Osteoblast (primary cell): Measurements from ENCODE around the gene SON. TPM values are rescaled to one million over a fixed set of nuclear protein-coding genes. Genes with fewer than 3 reads are reported as not detected.
"Not testable (repeated sequence)": the region's sequence is repeated elsewhere in the genome, so short reads cannot be mapped to it uniquely, and the experiment has no call there.

Source experiments
- DNase-seq: peaks from one replicate; pipeline ENCODE4 v3.0.0; 2011; ENCODE audit warnings: low spot score, mixed read lengths; ENCODE audit not compliant: insufficient read length; ENCODE audit errors: missing footprints
- H2AFZ ChIP-seq: 2 replicates; pipeline ENCODE4 v1.6.0; 2011; ENCODE audit warnings: mild to moderate bottlenecking, low read length
- H3K27ac ChIP-seq: 2 replicates; pipeline ENCODE4 v1.5.1; 2011; ENCODE audit warnings: mild to moderate bottlenecking, low read depth, low read length, moderate library complexity
- H3K27me3 ChIP-seq: 2 replicates; pipeline ENCODE4 v1.6.0; 2012; ENCODE audit warnings: mild to moderate bottlenecking, control low read depth, inconsistent platforms, low read length, moderate library complexity; ENCODE audit not compliant: insufficient read depth
- H3K36me3 ChIP-seq: 2 replicates; pipeline ENCODE4 v1.5.1; 2011; ENCODE audit warnings: mild to moderate bottlenecking, low read length, control low read depth, moderate library complexity; ENCODE audit not compliant: insufficient read depth
- H3K4me1 ChIP-seq: 2 replicates; pipeline ENCODE4 v1.5.1; 2011; ENCODE audit warnings: mild to moderate bottlenecking, low read length, control low read depth, moderate library complexity; ENCODE audit not compliant: insufficient read depth
- H3K4me2 ChIP-seq: 2 replicates; pipeline ENCODE4 v1.6.0; 2011; ENCODE audit warnings: mild to moderate bottlenecking, low read length; ENCODE audit not compliant: insufficient read depth
- H3K4me3 ChIP-seq: fragments of 200-600 bp; sonication (generic); 3 replicates; pipeline ENCODE4 v1.5.1; 2012; ENCODE audit warnings: mild to moderate bottlenecking, low read length, inconsistent platforms; ENCODE audit not compliant: insufficient read depth
- H3K79me2 ChIP-seq: 2 replicates; pipeline ENCODE4 v1.6.0; 2012; ENCODE audit warnings: mild to moderate bottlenecking, low read length, control low read depth, inconsistent platforms; ENCODE audit not compliant: insufficient read depth
- H3K9me3 ChIP-seq: 2 replicates; pipeline ENCODE4 v1.5.1; 2011; ENCODE audit warnings: low read depth, low read length, control low read depth
- H4K20me1 ChIP-seq: 2 replicates; pipeline ENCODE4 v1.6.0; 2012; ENCODE audit warnings: mild to moderate bottlenecking, low read length, control low read depth; ENCODE audit not compliant: insufficient read depth
- CTCF ChIP-seq: IDR thresholded peaks from 2 replicates; pipeline ENCODE4 v1.5.1; 2011; ENCODE audit warnings: mild to moderate bottlenecking, low read depth, low read length, moderate library complexity; ENCODE audit errors: extremely low read depth
- total RNA-seq: library from RNA; depleted of rRNA; stranded (reverse); fragments of >200 nt; gene quantifications from 2 replicates; pipeline ENCODE4 v1.2.3, GENCODE V29; 2012

Gene SON
- total RNA-seq, 1 donor = 137 TPM

GRCh38 chr21:33611006-33611744 lies 68.3 kb downstream of the SON start:
- TF ChIP-seq CTCF = no peak
- Histone ChIP-seq H3K4me2 (no peak overlapping the region), H3K79me2 (no peaks in the 10 kb centered on the region), H4K20me1 (no peaks in the 10 kb centered on the region), H3K9me3 (no peaks in the 10 kb centered on the region), H2AFZ (no peak overlapping the region), H3K4me3 (no peak overlapping the region), H3K27ac (no peak overlapping the region), H3K4me1 (no peaks in the 10 kb centered on the region), H3K36me3 (peaks cover 31% of the 10 kb centered on the region), H3K27me3 (no peaks in the 10 kb centered on the region)
- no peak for DNase-seq

- H3K36me3 ChIP-seq = peaks cover 45% of the 10 kb centered on the region
These were observed 74.7 kb downstream of the SON start for GRCh38 chr21:33617565-33617964.

GRCh38 chr21:33618407-33618806 lies 75.6 kb downstream of the SON start:
- Histone ChIP-seq H3K4me3 (no peak overlapping the region), H3K27ac (no peak overlapping the region), H3K36me3 (peaks cover 40% of the 10 kb centered on the region), H3K4me1 (no peaks in the 10 kb centered on the region), H3K79me2 (no peaks in the 10 kb centered on the region), H3K9me3 (no peaks in the 10 kb centered on the region), H2AFZ (no peak overlapping the region), H4K20me1 (peaks cover 2% of the 10 kb centered on the region), H3K27me3 (no peaks in the 10 kb centered on the region), H3K4me2 (no peak overlapping the region)
- TF ChIP-seq CTCF = no peak
- DNase-seq = peak; percentile 34

More at GRCh38 chr21:33617565-33617964, 74.7 kb downstream of the SON start:
- not testable (repeated sequence) for H3K9me3 ChIP-seq, H3K4me2 ChIP-seq, H3K79me2 ChIP-seq, DNase-seq, H2AFZ ChIP-seq, H3K27ac ChIP-seq, H4K20me1 ChIP-seq, H3K27me3 ChIP-seq, H3K4me1 ChIP-seq, H3K4me3 ChIP-seq

GRCh38 chr21:33619726-33620125 lies 76.9 kb downstream of the SON start:
- Histone ChIP-seq H3K27me3 (no peaks in the 10 kb centered on the region), H4K20me1 (peaks cover 2% of the 10 kb centered on the region), H3K79me2 (no peaks in the 10 kb centered on the region), H3K9me3 (no peaks in the 10 kb centered on the region), H3K4me3 (no peak overlapping the region), H3K27ac (no peak overlapping the region), H3K4me2 (no peak overlapping the region), H2AFZ (no peak overlapping the region), H3K36me3 (peaks cover 45% of the 10 kb centered on the region), H3K4me1 (no peaks in the 10 kb centered on the region)
- DNase-seq = no peak
- TF ChIP-seq CTCF = no peak
